Stimulated activated CD4-positive, alpha-beta T cell treated with anti-CD3 and anti-CD28 coated beads, Interleukin-1b, Interleukin-23, amount 100 ng/mL, for 48 hours (primary cell): ENCODE measurements around the gene RABL2A.
"Not testable (repeated sequence)": the region's sequence is repeated elsewhere in the genome, so short reads cannot be mapped to it uniquely, and the experiment has no call there.

ENCODE experiments used
- DNase-seq: peaks from one replicate; pipeline ENCODE4 v3.0.0-alpha.2; 2020

Gene RABL2A

DNA sequence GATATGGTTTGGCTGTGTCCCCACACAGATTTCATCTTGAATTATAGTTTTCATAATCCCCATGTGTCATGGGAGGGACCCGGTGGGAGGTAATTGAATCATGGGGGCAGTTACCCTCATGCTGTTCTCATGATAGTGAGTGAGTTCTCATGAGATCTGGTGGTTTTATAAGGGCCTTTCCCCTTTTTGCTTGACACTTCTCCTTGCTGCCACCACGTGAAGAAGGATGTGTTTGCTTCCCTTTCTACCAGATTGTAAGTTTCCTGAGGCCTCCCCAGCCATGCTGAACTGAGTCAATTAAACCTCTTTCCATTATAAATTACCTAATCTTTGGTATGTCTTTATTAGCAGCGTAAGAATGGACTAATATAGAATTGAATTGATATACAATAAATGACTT, 63.8 kb downstream of the RABL2A start:
- not testable (repeated sequence) for DNase-seq
